Panc1 (cell line): ENCODE measurements around the gene PNLIPRP1. TPM values are rescaled to one million over a fixed set of nuclear protein-coding genes. Genes with fewer than 3 reads are reported as not detected.
A peak's percentile ranks its signal among the peaks of the same experiment; 100 is the strongest.

Experiments
- ATAC-seq: fragments of 200-7000 bp; cut with Tn5 transposase; 2 replicates; pipeline ENCODE4 v1.9.1; 2020; ENCODE audit warnings: mild to moderate bottlenecking, moderate library complexity
- BruUV-seq: library from RNA; stranded (reverse); fragments of 400-500 nt; replicated peaks from 2 replicates; lab custom pipeline; 2021; lab: Mats Ljungman, UMichigan
- CTCF ChIA-PET: fragments of 300-600 bp; sonication (Branson Sonifier 250); formaldehyde crosslinking; loops from one replicate; lab custom pipeline; 2022; ENCODE audit warnings: antibody characterized with exemption; lab: Charles Lee
- POLR2A ChIA-PET: fragments of 300-600 bp; sonication (Branson Sonifier 250); formaldehyde crosslinking; loops from one replicate; lab custom pipeline; 2022; ENCODE audit warnings: antibody characterized with exemption; lab: Charles Lee
- DNase-seq: peaks from one replicate; pipeline ENCODE4 v3.0.0-alpha.2; 2010; ENCODE audit warnings: low read depth, low spot score
- H3K27ac ChIP-seq: 2 replicates; pipeline ENCODE4 v1.5.1; 2011; ENCODE audit warnings: mild to moderate bottlenecking, low read length, inconsistent platforms
- H3K27me3 ChIP-seq: fragments of 200-500 bp; sonication (Bioruptor generic); 2 replicates; pipeline ENCODE4 v1.6.0; 2014; ENCODE audit warnings: low read length, inconsistent platforms; ENCODE audit not compliant: control insufficient read depth, insufficient read depth
- H3K36me3 ChIP-seq: fragments of 200-500 bp; sonication (Bioruptor generic); 2 replicates; pipeline ENCODE4 v1.5.1; 2014; ENCODE audit warnings: inconsistent platforms, mild to moderate bottlenecking, low read length, moderate library complexity; ENCODE audit not compliant: control insufficient read depth, insufficient read depth
- H3K4me1 ChIP-seq: 2 replicates; pipeline ENCODE4 v1.5.1; 2011; ENCODE audit warnings: inconsistent platforms, mild to moderate bottlenecking, low read length, moderate library complexity; ENCODE audit not compliant: control insufficient read depth, insufficient read depth
- H3K4me3 ChIP-seq, 2 experiments: 2 replicates each; pipeline ENCODE4 v1.5.1; 2011 to 2012; ENCODE audit warnings: low read depth in 2 of 2, low read length in 2 of 2, mild to moderate bottlenecking in 2 of 2, inconsistent platforms in 1 of 2, moderate library complexity in 1 of 2
- H3K9me3 ChIP-seq: fragments of 200-500 bp; sonication (Bioruptor generic); 2 replicates; pipeline ENCODE4 v1.5.1; 2014; ENCODE audit warnings: low read depth, mild to moderate bottlenecking, inconsistent platforms, low read length, moderate library complexity; ENCODE audit not compliant: control insufficient read depth, insufficient read depth
- POLR2AphosphoS5 ChIP-seq: IDR thresholded peaks from 2 replicates; pipeline ENCODE4 v1.6.1; 2012; ENCODE audit warnings: mild to moderate bottlenecking, low read depth, low read length, moderate library complexity
- SIN3A ChIP-seq: IDR thresholded peaks from 2 replicates; pipeline ENCODE4 v1.6.1; 2012; ENCODE audit warnings: low read depth, mild to moderate bottlenecking, low read length, moderate library complexity, borderline replicate concordance; ENCODE audit not compliant: insufficient read depth
- TCF7L2 ChIP-seq: IDR thresholded peaks from 2 replicates; pipeline ENCODE4 v1.6.1; 2011; ENCODE audit warnings: mild to moderate bottlenecking, low read depth, low read length, inconsistent platforms
- in situ Hi-C: cut with HindIII; loops from 2 replicates; pipeline ENCODE4 v1.10.0; 2016; ENCODE audit warnings: low sequenced_read_pairs, low pct_unique_long_range_greater_than_20kb
- intact Hi-C: fragments of 100-400 bp; cut with micrococcal nuclease; formaldehyde crosslinking; loops from one replicate; pipeline ENCODE4 v1.10.0; 2022; ENCODE audit not compliant: unreplicated experiment
- total RNA-seq: library from RNA; stranded (reverse); gene quantifications from one replicate; pipeline ENCODE4 v1.2.1, GENCODE V29; 2021; ENCODE audit not compliant: unreplicated experiment
- TF ChIP-seq, protein P1 (sequence below), 2 experiments: IDR thresholded peaks; 2 replicates each; pipeline ENCODE4 v1.6.1; 2011 to 2012; ENCODE audit warnings: low read depth in 2 of 2, control low read depth in 1 of 2, low read length in 1 of 2, mild to moderate bottlenecking in 1 of 2, moderate library complexity in 1 of 2; ENCODE audit not compliant: insufficient read depth in 1 of 2
- TF ChIP-seq, protein P2 (sequence below): fragments of 450-650 bp; IDR thresholded peaks from 2 replicates; pipeline ENCODE4 v1.5.1; 2017; ENCODE audit warnings: mild to moderate bottlenecking

The PNLIPRP1 gene
- total RNA-seq, 1 experiment from 2014 or later = 0.95 TPM

DNA sequence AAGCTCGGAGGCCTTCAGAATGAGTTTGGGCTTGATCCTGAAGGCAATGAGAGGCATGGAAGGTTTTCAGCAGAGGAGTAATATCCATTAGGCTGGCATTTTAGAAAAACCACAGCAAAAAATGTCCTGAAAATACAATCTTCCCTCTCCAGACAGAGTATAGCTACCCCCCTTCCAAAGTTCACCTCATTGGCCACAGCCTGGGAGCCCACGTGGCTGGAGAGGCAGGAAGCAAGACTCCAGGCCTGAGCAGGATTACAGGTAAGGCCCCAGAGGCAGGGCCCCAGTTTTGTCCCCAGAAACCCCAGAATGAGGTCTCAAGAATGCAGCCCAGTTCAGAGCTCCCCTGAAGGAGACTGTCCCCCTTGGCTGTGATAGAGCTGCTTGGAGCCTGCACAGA lies 5.3 kb downstream of the PNLIPRP1 start:
- intact Hi-C loops (no loop called here), in situ Hi-C loops (no loop called here)
- ChIA-PET POLR2A (no interaction called here), CTCF (no interaction called here)
- Histone ChIP-seq H3K27ac (no peak overlapping the region), H3K4me3 (no peak overlapping the region), H3K27me3 (peaks cover 12% of the 10 kb centered on the region), H3K9me3 (no peaks in the 10 kb centered on the region), H3K36me3 (no peaks in the 10 kb centered on the region), H3K4me1 (no peaks in the 10 kb centered on the region)
- DNase-seq = no peak
- TF ChIP-seq SIN3A (no peak), TCF7L2 (no peak), POLR2AphosphoS5 (no peak)
- TF ChIP-seq, protein P1, sequence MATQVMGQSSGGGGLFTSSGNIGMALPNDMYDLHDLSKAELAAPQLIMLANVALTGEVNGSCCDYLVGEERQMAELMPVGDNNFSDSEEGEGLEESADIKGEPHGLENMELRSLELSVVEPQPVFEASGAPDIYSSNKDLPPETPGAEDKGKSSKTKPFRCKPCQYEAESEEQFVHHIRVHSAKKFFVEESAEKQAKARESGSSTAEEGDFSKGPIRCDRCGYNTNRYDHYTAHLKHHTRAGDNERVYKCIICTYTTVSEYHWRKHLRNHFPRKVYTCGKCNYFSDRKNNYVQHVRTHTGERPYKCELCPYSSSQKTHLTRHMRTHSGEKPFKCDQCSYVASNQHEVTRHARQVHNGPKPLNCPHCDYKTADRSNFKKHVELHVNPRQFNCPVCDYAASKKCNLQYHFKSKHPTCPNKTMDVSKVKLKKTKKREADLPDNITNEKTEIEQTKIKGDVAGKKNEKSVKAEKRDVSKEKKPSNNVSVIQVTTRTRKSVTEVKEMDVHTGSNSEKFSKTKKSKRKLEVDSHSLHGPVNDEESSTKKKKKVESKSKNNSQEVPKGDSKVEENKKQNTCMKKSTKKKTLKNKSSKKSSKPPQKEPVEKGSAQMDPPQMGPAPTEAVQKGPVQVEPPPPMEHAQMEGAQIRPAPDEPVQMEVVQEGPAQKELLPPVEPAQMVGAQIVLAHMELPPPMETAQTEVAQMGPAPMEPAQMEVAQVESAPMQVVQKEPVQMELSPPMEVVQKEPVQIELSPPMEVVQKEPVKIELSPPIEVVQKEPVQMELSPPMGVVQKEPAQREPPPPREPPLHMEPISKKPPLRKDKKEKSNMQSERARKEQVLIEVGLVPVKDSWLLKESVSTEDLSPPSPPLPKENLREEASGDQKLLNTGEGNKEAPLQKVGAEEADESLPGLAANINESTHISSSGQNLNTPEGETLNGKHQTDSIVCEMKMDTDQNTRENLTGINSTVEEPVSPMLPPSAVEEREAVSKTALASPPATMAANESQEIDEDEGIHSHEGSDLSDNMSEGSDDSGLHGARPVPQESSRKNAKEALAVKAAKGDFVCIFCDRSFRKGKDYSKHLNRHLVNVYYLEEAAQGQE (IDR thresholded peaks at IDR 0.05; ENCODE audit: insufficient read depth in 1 of 2, low read depth in 2 of 2, low read length in 1 of 2) = no peak
- TF ChIP-seq, protein P2, sequence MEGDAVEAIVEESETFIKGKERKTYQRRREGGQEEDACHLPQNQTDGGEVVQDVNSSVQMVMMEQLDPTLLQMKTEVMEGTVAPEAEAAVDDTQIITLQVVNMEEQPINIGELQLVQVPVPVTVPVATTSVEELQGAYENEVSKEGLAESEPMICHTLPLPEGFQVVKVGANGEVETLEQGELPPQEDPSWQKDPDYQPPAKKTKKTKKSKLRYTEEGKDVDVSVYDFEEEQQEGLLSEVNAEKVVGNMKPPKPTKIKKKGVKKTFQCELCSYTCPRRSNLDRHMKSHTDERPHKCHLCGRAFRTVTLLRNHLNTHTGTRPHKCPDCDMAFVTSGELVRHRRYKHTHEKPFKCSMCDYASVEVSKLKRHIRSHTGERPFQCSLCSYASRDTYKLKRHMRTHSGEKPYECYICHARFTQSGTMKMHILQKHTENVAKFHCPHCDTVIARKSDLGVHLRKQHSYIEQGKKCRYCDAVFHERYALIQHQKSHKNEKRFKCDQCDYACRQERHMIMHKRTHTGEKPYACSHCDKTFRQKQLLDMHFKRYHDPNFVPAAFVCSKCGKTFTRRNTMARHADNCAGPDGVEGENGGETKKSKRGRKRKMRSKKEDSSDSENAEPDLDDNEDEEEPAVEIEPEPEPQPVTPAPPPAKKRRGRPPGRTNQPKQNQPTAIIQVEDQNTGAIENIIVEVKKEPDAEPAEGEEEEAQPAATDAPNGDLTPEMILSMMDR = no peak
- no peak for ATAC-seq
- BruUV-seq = no TSS peak

DNA sequence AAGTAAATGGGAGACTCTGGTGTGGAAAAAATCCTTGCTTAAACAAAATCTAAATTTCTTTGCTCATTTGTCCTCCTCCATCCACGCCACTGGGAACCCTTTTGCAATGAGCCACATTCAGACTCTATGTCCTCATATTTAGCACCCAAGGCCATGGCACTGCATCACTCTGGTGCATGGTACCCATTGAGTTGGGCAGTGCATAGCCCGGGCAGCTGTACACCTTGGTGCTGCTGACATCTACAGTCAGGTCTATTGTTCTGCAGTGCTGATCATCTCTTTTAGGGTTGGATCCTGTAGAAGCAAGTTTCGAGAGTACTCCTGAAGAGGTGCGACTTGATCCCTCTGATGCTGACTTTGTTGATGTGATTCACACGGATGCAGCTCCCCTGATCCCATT lies 6.8 kb downstream of the PNLIPRP1 start:
- TF ChIP-seq, protein P1 (IDR thresholded peaks at IDR 0.05; ENCODE audit: insufficient read depth in 1 of 2, low read depth in 2 of 2, low read length in 1 of 2) = no peak
- no peak for TF ChIP-seq TCF7L2
- TF ChIP-seq POLR2AphosphoS5 = no peak
- TF ChIP-seq, protein P2 = 0 out of 2 replicates have a peak, but pooled peaks have one; percentile 14
- no peak overlapping the region for H3K4me3 ChIP-seq
- peaks cover 12% of the 10 kb centered on the region for H3K27me3 ChIP-seq
- no peak for DNase-seq
- no peaks in the 10 kb centered on the region for H3K4me1 ChIP-seq
- ATAC-seq = 0 out of 2 replicates have a peak, but pooled peaks have one; percentile 51
- no peaks in the 10 kb centered on the region for H3K9me3 ChIP-seq
- in situ Hi-C loops (no loop called here), intact Hi-C loops (no loop called here)
- no TSS peak for BruUV-seq
- ChIA-PET POLR2A (no interaction called here), CTCF (no interaction called here)
- no peak overlapping the region for H3K27ac ChIP-seq
- H3K36me3 ChIP-seq = no peaks in the 10 kb centered on the region
